ENCODE measurements around the gene NMNAT2.
A peak's percentile ranks its signal among the peaks of the same experiment; 100 is the strongest.

Gene NMNAT2

DNA sequence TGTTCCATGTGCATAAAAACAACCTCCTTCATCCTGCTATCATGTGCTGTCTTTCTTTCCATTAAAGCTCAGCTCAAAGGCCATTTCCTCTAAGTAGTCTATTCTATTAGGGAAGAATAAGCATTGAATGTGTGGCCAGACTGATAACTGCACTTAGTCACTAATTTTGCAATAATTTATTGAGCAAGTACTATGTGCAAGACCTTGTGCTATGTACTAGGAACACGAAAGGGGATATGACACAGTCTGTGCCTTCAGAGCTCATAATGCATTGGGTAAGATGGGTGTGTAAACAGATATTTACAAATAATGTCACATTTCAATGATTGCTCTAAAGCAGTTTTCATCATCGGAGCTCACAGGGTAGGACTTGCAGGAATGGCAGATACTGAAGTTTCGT, 54.2 kb downstream of the NMNAT2 start:
- no peak for DNase-seq

DNA sequence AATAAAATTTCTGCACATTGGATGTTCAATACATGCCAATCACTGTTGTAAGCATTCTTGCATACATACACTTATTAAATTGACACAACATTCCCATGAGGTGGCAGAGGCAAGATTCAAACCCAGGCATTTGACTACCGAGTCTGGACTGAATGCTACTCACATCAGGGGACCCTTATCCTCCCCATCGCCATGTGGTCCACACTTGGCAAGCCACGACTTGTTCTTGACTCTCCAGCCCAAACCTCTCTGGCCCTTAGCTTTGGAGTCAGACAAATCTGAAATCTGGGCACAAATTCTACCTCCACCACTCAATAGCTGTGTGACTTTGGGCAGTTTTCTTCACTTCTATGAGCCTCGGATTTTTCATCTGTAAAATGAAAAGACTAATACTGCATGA, 57.1 kb downstream of the NMNAT2 start:
- no peak for DNase-seq

DNA sequence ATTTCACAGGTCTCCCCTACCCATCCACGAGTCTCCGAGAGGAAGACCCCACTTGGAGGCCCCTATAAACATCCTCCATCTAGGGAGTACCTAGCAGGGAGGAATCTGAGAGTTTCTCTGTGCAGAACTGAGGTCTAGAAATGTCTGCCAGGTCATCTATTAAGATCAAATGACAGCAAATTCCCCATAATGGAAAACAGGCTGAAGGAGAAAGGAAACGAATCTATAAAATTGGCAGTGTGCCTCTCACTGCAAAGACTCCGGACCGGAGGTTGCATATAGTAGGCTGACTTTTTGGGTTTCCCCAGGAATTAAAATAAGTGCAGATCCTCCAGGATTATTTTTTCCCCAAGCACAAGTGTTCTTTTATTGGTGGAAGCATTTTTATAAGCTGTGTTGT, 57.7 kb downstream of the NMNAT2 start:
- DNase-seq, result no peak

DNA sequence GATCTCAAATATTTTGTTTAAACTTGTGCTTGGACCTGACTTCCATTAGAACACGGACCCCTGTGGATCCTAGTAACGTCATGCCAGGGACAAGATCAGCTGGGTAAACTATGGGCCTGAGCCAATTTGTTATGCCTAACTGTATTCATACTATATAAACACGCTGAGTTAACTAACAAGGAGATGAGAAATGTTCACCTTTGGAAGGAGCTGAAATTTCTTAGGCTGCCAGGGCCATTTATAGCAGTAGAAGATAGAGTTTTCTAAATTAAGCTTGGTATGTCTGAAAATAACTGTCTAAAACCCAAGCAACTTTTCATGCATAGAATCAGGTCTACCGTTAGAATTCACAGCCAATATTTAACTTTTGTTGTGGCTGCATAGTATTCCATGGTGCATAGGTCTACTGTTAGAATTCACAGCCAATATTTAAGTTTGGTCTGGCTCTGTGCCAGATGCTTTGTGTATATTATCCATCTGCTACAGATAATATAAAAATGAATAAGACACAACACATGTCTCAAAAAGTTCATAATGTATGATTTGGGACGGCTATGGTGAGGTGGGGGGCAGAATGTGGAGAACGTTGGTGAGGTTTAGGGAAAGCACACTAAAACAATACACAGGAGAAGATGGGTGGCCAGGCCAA, 61.5 kb downstream of the NMNAT2 start:
- DNase-seq, result no peak

DNA sequence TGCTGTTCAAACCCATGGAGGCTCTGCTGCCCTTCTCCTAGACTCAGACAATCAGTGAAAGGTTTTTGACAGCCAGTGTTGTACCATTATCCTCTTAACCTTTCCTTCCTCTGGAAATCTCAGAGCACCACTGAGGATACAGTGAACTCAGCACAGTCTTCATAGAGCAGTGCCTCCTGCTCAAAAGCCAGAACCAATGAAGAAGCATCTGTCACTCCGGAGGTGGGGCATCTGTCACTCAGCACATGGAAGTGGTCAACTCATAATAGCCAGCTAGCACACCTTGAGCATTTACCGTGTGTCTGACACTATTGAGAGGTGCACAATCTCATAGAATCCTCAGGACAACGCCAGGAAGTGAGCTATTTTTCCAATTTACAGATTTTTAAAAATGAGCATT, 62.4 kb downstream of the NMNAT2 start:
- DNase-seq, result no peak

DNA sequence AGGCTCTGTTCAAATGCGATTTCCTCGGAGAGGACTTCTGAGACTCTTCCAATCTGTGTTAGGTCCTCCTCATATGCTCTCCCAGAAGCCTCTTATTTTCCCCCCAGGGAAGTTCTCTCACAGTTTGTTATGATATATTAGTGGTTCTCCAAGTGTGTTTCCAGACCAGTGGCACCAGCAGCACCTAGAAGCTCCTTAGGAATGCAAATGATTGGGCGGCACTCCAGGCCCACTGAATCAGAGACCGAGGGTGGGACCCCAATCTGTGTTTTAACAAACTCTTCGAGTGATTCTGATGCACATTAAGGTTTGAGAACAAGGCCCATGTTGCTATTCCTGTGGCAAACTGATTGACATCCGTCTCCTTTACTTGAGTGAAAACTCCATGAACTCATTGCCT, 63.0 kb downstream of the NMNAT2 start:
- no peak for DNase-seq

DNA sequence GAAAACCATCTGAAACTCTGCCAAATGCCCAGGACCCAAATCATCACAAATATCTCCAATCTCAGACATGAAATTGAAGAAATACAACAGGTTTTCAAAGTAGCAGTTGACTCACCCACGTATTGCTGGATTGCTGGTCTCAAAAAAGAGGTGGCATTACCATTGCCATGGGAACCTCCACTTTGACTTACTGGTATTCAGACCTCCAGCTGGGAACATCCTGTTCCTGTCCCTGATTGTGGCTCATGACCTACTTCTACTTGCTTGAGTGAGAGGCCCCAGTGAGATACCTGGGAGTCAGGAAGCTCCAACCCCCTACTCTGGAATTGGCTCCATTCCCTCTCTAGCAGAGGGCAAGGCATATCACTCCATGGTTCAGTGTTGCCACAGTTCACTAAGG, 64.6 kb downstream of the NMNAT2 start:
- DNase-seq, result no peak

DNA sequence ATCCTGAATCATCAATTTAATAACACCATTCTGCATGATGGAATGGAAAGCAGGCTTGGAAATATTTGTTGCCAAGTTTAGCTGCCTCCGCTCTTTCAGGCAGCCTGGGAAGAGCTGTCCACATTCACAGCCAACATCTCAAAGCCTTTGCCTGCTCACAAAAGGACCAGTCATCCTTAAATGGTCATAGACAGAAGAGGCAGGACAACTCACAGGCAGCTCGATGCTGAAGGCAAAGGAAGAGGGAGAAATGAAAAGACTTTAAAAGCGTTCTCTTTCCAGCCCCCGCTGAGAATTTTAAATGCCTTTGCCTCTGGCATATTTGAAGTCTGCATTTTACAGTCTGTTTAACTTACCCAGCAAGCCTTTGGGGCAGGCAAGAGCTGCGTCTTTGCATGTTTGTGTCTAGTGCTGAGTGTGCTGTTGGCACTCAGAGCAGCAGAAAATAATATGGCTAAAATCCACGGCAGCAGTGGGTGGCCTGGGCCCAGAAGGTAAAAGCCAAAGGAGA, 68.9 kb downstream of the NMNAT2 start:
- no peak for DNase-seq

DNA sequence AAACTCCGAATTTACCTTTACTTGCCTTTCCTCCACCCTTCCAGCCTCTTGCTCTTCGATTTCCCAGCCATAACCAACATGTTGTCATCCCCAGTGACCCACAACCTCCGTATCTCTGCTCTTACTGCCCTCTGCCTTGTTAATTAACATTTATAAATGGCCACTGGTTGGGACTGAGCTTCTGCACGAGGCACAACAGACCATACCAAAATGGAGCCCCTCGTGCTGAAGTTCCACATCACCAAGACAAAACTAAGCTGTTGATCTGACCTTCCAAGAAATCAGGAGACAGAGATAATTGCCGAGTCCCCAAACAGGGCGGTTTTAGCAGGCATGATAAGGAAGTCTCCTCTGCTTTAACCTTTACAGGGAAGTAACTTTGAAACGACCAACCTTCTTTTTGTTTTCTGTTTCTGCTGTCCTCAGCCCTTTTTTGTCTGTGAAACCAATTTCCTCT, 71.9 kb downstream of the NMNAT2 start:
- DNase-seq, result no peak

DNA sequence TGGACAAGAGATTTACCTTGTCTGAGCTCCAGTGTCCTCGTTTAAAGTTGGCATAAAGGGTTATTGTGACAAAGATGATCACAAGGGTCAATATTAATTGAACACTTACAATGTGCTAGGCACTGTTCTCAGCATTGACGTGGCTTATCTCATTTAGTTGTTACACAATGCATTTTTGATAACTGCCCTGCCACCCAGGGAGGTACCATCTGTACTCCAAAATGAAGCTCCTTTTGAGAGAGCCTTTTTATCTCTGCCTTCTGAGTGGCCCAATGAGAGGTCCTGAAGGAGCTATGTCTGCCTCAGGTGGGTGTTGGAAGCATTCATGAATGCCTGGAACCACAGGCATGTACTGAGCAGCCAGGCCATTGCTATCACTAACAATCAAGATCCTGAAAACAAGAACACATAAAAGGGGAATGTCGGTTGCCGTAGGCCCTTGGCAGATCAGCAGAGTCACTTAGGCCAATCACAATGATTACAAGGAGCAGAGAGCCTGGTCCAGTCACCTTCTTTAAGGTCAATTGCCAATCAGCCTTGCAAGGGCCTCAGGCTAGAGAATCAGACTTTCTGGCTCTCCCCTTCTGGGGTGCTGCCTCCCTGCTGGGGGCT, 78.5 kb downstream of the NMNAT2 start:
- DNase-seq, result no peak

DNA sequence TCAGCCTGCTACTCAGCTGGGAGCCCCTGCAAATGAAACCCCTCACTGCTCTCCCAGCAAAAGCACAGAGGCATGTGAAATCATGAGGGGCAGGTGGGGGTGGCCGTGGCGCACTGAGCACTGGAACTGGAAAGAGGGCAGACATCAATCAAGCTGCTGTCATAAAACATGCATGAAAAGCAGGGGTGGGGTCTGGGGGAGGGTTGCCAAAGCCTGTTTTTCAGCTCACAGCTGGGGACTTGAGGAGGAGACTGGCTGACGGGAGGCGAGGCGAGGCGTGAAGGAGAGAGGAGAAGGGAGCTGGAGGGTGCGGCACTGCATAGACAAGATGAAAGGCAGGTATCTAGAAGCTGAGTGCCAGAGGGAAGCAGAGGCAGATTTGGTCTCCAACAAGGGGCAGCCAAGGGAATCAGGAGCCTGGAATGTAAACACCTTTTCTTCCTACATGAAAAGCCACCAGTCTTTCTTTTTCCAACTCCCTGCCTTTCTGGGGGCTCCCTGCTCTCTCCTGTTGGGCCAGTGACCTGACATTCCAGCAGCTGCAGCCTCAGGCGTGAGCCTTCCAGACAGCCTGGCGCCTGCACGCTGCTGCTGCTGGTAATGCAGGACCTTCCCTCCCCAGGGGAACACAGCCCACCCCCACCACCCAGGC, 87.0 kb downstream of the NMNAT2 start:
- no peak for DNase-seq

DNA sequence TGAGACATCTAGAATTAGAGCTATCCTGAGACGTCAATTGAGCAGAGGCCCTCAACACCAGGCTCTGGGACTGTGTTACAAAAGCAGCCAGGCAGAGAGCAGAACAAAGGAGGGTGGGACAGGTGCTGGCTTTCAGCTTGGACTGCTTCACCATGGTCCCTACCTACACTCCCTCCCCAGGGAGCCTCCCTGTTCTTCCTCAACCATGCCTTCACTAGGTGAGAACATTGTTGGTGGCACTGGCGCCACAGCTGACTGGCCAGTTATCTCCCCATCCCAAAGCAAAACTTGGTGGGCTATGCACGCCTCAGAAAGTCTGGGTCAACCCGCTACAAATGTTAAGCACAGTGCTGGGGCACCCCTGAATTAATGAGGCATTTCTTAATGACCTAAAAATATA, 87.8 kb downstream of the NMNAT2 start:
- no peak for DNase-seq

DNA sequence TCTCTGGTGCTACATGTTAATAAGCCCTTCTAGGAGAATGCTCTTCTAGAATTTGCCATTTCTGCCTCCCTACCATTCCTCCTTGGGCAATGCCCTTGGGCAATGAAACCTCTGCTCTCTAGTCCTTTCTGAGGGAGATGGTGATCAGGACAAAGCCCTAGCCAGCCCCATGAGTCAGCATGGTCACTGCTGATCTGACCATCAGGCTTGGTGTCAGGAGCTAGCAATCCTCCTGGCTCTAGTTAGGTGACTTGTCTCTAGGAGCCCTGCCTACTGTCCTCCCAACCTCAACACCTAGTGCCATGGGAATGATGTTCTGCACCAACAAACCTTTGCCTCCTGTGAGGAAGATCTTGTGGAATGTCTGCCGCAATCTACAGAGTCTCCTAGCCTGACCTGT, 89.8 kb downstream of the NMNAT2 start:
- no peak for DNase-seq

DNA sequence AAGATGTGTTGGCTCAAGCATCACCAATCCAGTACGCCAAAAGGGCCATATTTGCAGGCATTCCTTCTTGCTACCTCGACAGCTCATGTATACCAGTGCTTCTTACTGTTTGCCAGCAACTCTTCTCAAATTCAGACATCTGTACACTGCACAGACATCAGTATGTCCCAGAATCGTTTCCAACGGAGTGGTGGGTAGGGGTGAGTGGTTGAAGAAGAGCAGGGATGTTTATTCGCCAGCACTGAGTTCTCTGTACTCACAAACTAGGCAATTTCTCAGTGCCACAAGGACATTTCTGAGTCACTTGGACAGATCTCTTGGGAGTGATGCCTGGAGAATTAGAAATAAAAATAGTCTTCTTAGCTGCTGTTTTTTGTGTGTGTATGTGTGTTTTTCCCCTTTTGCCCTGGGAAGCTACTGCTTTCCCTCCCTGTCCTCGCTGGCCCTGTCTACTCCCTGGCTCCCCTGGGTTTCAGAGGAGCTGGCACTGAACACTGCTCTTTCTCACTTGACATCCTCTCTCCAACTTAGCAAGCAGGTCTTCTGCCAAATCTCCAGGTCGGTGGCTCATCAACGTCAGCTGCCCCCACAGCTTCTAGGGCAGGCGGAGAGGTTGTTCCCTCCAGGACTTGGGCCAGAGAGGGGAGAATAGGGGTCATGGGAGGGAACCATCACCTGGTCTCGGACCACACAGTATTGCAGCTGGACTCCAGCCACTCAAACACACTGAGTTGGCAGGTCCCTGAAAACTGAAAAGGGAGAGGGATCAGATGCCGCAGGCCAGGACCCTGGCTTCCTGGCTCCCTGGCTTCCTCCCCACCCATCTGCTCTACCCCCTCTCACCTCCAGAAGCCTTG, 90.5 kb downstream of the NMNAT2 start:
- no peak for DNase-seq

DNA sequence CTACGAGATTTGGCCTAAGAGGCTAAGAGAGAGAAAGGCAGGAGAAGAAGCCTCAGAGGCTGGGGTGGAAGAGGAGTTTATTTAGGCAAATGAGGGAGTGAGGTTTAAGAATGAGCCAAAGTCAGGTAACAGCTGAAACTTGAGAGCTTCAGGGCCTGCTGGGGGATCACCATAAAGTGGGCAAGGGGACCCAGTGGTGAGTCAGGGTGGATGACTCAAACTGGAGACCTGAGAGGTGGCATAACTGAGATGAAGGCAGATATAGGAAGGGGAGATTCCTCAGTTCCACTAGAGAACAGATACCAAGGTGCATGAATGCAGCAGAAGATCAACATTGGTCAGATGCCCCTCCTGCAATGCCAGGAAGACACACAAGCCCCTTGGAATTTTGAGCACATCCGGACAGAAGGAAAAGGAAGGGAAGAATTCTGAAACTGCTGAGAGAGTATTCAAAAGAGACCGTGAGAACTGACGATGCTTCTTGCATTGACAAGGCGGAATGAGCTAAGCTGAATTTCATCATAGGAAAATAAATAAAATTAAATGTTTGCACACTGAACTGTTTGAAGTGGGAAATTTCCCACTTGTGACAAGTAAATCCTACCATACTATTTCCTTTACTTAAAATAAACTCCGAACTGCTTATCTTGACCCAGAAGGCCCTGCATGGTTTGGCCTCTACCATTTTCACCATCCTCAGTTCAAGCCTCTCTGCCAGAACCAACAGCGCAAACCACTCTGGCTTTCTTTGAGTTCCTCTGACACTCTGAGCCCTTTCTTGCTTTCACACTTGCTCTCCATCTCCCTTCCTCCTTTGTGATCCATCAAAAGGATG, 94.1 kb downstream of the NMNAT2 start:
- no peak for DNase-seq

DNA sequence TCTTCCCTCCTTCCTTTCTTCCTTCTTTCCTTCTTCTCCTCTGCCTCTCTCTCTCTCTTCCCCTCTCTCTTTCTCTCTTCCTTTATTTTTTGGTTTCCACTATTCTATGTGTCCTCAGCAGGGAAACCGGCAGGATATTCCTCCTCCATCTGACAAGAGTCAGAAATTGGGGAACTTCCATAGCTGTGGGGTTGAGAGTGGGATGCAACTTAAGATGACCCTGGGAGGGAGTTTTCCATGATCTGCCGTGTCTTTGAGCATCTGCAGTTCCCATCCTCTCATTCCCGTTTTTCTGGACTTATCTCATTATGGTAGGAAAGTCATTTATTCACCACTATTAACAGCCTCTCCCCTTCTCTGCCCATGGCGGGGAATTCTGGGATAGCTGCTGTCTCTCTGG, 98.6 kb downstream of the NMNAT2 start:
- no peak for DNase-seq

DNA sequence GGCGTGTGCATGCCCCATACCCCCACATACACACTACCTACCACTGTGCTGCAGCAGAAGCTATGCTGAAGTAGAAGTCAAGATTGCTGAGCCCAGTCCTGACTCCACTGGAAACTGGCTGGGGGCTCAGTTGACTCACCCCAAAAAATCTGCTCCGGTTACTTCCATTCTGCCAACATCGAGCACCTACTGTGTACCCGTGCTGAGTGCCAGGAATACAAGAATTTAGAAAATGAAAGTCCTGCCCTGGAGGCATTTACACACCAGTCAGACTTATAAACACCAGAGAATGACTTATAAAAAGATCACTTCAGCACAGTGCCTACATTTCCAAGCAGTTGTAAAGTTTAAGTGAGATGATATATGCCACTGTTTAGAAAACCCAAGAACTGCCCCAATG, 99.1 kb downstream of the NMNAT2 start:
- no peak for DNase-seq

DNA sequence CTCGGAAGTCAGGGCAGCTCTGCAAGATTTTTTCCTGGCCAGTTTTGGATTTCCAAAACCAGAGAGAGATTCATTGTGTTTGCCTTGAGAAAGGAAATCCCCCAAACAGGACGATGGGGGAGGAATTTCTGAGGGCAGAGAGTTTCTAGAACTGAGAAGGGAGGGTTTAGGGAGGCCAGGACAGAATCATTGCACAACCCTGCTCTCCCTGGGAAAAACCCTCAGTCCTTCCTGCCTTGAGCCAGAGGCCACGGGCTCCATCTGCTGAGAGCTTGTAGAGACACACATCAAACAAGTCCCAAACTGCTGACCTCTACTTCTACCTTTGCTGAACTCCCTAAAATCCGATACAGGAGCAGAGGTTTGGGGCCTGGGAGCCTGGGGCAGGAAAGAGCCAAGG, 99.7 kb downstream of the NMNAT2 start:
- no peak for DNase-seq

DNA sequence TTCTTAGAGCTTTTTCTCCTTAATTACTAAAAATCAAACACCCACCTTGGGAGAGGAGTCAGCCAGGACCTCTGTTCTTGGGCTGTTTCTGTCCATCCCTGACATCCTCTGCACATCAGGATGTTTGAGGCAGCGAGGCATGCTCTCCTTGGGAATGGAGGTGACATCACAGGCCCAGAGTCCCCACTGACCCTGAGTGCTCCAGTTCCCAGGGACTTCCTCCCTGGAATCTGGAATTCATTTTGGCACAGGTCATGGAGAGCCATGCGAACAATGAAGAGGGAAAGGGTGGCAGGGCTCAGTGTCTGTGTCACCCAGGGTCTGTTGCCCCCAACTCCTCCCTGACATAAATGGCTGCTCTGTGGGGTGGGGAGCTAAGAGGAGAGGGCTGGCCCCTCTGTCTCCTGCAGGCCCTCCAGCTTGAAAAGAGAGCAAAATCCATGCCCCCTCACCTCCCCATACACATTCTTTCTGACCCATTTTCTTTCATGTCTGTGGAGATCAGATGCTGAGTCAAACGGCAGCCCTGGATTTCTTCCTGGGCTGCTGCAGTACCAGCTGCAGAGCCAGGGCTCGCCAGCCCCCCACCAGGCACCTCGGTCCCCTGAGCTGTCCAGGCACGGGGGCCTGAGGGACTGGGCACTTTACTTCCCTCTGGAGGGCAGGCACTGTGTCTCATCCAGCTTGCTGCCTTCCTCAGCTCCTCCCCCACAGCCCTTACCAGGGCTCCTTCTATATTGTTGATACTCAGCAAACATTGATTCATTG, 102.0 kb downstream of the NMNAT2 start:
- no peak for DNase-seq

DNA sequence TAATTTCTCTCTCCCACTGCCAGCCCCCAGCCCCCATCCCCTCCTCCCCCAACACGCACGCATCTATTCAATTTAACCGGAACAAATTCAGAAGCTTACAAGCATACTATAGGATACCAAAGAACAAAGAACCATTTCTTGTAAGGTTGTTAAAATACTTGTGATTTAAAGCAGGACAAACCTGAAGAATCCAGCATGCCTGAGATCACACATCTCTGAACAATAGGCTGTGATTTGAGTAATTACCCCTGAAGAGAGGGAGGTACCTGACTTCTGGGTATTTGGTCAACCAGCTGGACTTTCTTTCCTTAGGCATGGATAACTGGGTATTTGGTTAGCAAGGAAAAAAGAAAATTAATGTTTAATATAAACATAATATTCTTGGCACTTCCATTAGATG, 105.1 kb downstream of the NMNAT2 start:
- DNase-seq, result no peak

DNA sequence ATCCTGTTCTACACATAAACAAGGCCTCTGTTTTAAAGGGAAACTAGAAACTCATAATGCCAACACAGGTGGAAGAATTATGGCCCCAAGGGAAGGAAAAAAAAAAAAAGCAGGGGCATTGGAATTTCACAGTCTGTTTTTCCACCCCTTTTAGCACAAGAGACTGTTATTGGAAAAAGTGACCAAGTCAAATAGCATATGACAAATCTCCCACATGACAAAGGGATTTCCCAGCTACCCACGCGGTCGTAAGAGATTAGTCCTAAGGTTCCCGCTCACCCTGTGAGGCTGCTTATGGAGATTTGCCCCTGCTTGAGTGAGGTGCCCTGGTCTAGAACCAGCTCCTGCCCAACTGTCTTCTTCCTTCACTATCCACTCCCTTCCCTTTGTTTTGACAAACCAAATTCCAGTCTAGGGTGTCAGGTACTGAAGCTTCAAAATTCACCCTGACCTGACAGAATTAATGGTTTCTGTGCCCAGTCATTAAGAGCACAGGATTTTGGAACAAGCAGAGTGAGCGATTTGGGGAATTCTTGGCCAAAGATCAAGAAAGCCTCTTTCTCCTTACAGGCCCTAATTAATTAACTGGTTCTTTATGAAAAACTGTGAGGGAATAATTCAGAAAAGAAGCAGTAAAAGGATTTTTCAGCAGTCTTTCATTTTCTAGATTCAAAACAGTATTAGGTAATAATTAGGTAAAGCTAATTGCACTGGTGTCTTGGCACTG, 107.3 kb downstream of the NMNAT2 start:
- DNase-seq, result peak; percentile 24

Measured in activated naive CD4-positive, alpha-beta T cell treated with Interleukin-2 at 50 U/mL for 16 hours (primary cell).